SK-N-SH (cell line): ENCODE measurements around the gene GALNT12.

Source experiments
- CHD2 ChIP-seq: fragments of 150-350 bp; IDR thresholded peaks from 2 replicates; pipeline ENCODE4 v1.6.1; 2018; ENCODE audit warnings: low read length; ENCODE audit not compliant: partially characterized antibody
- EP300 ChIP-seq, 2 experiments: IDR thresholded peaks; 2 replicates each; pipeline versions ENCODE4 v1.4.0 to v1.6.1; 2012; ENCODE audit warnings: borderline replicate concordance in 1 of 2, low read depth in 1 of 2, low read length in 1 of 2
- GABPA ChIP-seq: IDR thresholded peaks from 2 replicates; pipeline ENCODE4 v1.4.0; 2012; ENCODE audit warnings: low read depth, mild to moderate bottlenecking
- JUND ChIP-seq: IDR thresholded peaks from 2 replicates; pipeline ENCODE4 v1.4.0; 2012
- MEF2A ChIP-seq: IDR thresholded peaks from 2 replicates; pipeline ENCODE4 v1.4.0; 2012; ENCODE audit warnings: low read depth, borderline replicate concordance
- MXI1 ChIP-seq: IDR thresholded peaks from 2 replicates; pipeline ENCODE4 v1.6.1; 2012; ENCODE audit warnings: mild to moderate bottlenecking, low read depth, low read length, improper control_type of control experiment
- NFIC ChIP-seq: IDR thresholded peaks from 2 replicates; pipeline ENCODE4 v1.4.0; 2012; ENCODE audit warnings: borderline replicate concordance
- POLR2AphosphoS5 ChIP-seq: IDR thresholded peaks from 2 replicates; pipeline ENCODE4 v1.6.1; 2012; ENCODE audit warnings: low read depth, low read length
- RCOR1 ChIP-seq: fragments of 150-350 bp; IDR thresholded peaks from 2 replicates; pipeline ENCODE4 v1.6.1; 2017; ENCODE audit warnings: antibody characterized with exemption, low read length
- REST ChIP-seq: IDR thresholded peaks from 2 replicates; pipeline ENCODE4 v1.6.1; 2012; ENCODE audit warnings: mild to moderate bottlenecking, low read depth, low read length, moderate library complexity
- SIN3A ChIP-seq: IDR thresholded peaks from 2 replicates; pipeline ENCODE4 v1.6.1; 2012; ENCODE audit warnings: low read depth, mild to moderate bottlenecking, low read length, moderate library complexity, borderline replicate concordance
- ZBTB33 ChIP-seq: IDR thresholded peaks from 2 replicates; pipeline ENCODE4 v1.4.0; 2012; ENCODE audit warnings: low read depth, borderline replicate concordance
- TF ChIP-seq, protein P1 (sequence below): fragments of 200-600 bp; sonication (generic); IDR thresholded peaks from 2 replicates; pipeline ENCODE4 v1.6.1; 2017; ENCODE audit warnings: antibody characterized with exemption, mild to moderate bottlenecking, moderate library complexity
- TF ChIP-seq, protein P2 (sequence below): IDR thresholded peaks from 2 replicates; pipeline ENCODE4 v1.4.0; 2012; ENCODE audit warnings: low read depth

GRCh38 chr9:98877311-98877710 is 69.8 kb downstream of the GALNT12 start:
- TF ChIP-seq, protein P1, sequence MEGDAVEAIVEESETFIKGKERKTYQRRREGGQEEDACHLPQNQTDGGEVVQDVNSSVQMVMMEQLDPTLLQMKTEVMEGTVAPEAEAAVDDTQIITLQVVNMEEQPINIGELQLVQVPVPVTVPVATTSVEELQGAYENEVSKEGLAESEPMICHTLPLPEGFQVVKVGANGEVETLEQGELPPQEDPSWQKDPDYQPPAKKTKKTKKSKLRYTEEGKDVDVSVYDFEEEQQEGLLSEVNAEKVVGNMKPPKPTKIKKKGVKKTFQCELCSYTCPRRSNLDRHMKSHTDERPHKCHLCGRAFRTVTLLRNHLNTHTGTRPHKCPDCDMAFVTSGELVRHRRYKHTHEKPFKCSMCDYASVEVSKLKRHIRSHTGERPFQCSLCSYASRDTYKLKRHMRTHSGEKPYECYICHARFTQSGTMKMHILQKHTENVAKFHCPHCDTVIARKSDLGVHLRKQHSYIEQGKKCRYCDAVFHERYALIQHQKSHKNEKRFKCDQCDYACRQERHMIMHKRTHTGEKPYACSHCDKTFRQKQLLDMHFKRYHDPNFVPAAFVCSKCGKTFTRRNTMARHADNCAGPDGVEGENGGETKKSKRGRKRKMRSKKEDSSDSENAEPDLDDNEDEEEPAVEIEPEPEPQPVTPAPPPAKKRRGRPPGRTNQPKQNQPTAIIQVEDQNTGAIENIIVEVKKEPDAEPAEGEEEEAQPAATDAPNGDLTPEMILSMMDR, result no peak
- TF ChIP-seq NFIC (no peak), JUND (no peak), GABPA (no peak), CHD2 (no peak), ZBTB33 (no peak), EP300 (IDR thresholded peaks at IDR 0.05; ENCODE audit: borderline replicate concordance in 1 of 2, low read depth in 1 of 2, low read length in 1 of 2) (no peak), SIN3A (no peak), MEF2A (no peak), MXI1 (no peak), RCOR1 (no peak), REST (no peak), POLR2AphosphoS5 (no peak)
- TF ChIP-seq, protein P2, sequence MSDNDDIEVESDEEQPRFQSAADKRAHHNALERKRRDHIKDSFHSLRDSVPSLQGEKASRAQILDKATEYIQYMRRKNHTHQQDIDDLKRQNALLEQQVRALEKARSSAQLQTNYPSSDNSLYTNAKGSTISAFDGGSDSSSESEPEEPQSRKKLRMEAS, result no peak
